Spleen (tissue), 11 donors: ENCODE data around the gene OMG. TPM values are rescaled to one million over a fixed set of nuclear protein-coding genes. Genes with fewer than 3 reads are reported as not detected.

Experiments used
- DNase-seq: peaks from one replicate; pipeline ENCODE4 v3.0.0-alpha.2; 2020
- H3K27ac ChIP-seq, 8 donors: fragments of 200-600 bp; sonication (generic) in 7 of 8; 1 replicate in 4 of 8; 2 replicates in 4 of 8; pipeline versions ENCODE4 v1.5.0 to v1.8.0; 2016 to 2021; ENCODE audit warnings: inconsistent platforms in 4 of 8, mild to moderate bottlenecking in 4 of 8, moderate library complexity in 1 of 8
- H3K27me3 ChIP-seq, 7 donors: fragments of 200-600 bp; sonication (generic) in 6 of 7; replicated peaks in 1 of 7; 1 replicate in 4 of 7; 2 replicates in 3 of 7; pipeline versions ENCODE4 v1.5.0 to v1.8.0; 2016 to 2021; ENCODE audit warnings: inconsistent platforms in 3 of 7, mild to moderate bottlenecking in 1 of 7
- H3K36me3 ChIP-seq, 6 donors: fragments of 200-600 bp; sonication (generic) in 5 of 6; 1 replicate in 4 of 6; 2 replicates in 2 of 6; pipeline versions ENCODE4 v1.5.0 to v1.8.0; 2016 to 2021; ENCODE audit warnings: inconsistent platforms in 2 of 6
- H3K4me1 ChIP-seq, 6 donors: fragments of 200-600 bp; sonication (generic) in 5 of 6; 1 replicate in 3 of 6; 2 replicates in 3 of 6; pipeline versions ENCODE4 v1.5.0 to v1.8.0; 2016 to 2021; ENCODE audit warnings: inconsistent platforms in 3 of 6
- H3K4me3 ChIP-seq, 8 donors: fragments of 200-600 bp; sonication (generic) in 7 of 8; 1 replicate in 4 of 8; 2 replicates in 4 of 8; pipeline versions ENCODE4 v1.5.0 to v1.8.0; 2016 to 2021; ENCODE audit warnings: inconsistent platforms in 4 of 8, mild to moderate bottlenecking in 4 of 8, moderate library complexity in 2 of 8
- H3K9me3 ChIP-seq, 8 donors: fragments of 200-600 bp; sonication (generic) in 7 of 8; 1 replicate in 4 of 8; 2 replicates in 4 of 8; pipeline versions ENCODE4 v1.5.0 to v1.8.0; 2016 to 2021; ENCODE audit warnings: inconsistent platforms in 4 of 8
- CTCF ChIP-seq, 11 experiments: fragments of 200-600 bp in 7 of 11; fragments of 450-650 bp in 4 of 11; sonication (generic) in 4 of 11; IDR thresholded peaks in 8 of 11; conservative IDR thresholded peaks in 3 of 11; 1 replicate in 7 of 11; 2 replicates in 4 of 11; pipeline versions ENCODE4 v1.4.0 to v1.8.0; 2016 to 2021; ENCODE audit warnings: antibody characterized with exemption in 11 of 11, inconsistent platforms in 4 of 11, mild to moderate bottlenecking in 1 of 11
- POLR2A ChIP-seq, 3 donors: fragments of 450-650 bp; IDR thresholded peaks; one replicate each; pipeline ENCODE4 v1.5.1; 2017; ENCODE audit warnings: antibody characterized with exemption in 3 of 3, mild to moderate bottlenecking in 1 of 3
- POLR2AphosphoS5 ChIP-seq, 3 donors: sonication (generic); formaldehyde crosslinking; IDR thresholded peaks; one replicate each; pipeline ENCODE4 v1.5.1; 2017; ENCODE audit warnings: antibody characterized with exemption in 3 of 3
- WGBS, 5 donors: extraction: QIAGEN DNeasy Blood & Tissue Kit in 3 of 5; methylation state at CpG; one replicate each; pipeline versions ENCODE4 v1.1.5 to v1.1.7; 2013 to 2018; 5-methylcytosine and 5-hydroxymethylcytosine counted together
- intact Hi-C: fragments of 100-400 bp; cut with DNase I; formaldehyde crosslinking; loops from one replicate; pipeline ENCODE4 v1.15.0; 2023; ENCODE audit warnings: low total_unique reads
- polyA plus RNA-seq, 3 donors: library from polyadenylated mRNA; stranded (reverse); fragments of 200-250 nt; gene quantifications; one replicate each; pipeline ENCODE4 v1.2.1, GENCODE V29; 2013
- total RNA-seq, 7 donors: library from RNA; depleted of rRNA in 3 of 7; stranded (reverse); fragments of >200 nt in 3 of 7; fragmentation: NEBNext Ultra II Directional in 4 of 7; extraction: Animal tissue kit (Norgen Biotek cat#: 25700) in 4 of 7; gene quantifications; one replicate each; pipeline versions ENCODE4 v1.1.0 to v1.2.1, GENCODE V29; 2016 to 2021
- donor health status: healthy with polysubstance abuse.
- donor health status: DM: no; HTN: no; CAD: no; lungs with moderate emphysema.
- donor health status: DM: no; HTN: no; CAD: no.
- donor health status: Bipolar disorder and iron deficiency.
- donor health status: healthy.
- donor health status: DM: no; HTN: no; CAD: no.
- donor health status: DM: yes; HTN: yes; CAD: no.

The OMG gene
- total and polyA plus RNA-seq, 10 donors = 0.41 to 14.5 (median 4.0) TPM; not detected in 1

- H3K4me3 ChIP-seq = peak overlapping the region; percentile 32 to 73 (median 44)
- intact Hi-C loops = no loop called here
- WGBS, 5 donors = 17 to 42% (median 28%) methylated on average over 3 of the region's 3 CpGs
- peaks cover 25 to 75% (median 57%) of the 10 kb centered on the region in 6 donors for H3K4me1 ChIP-seq
- H3K27ac ChIP-seq = peak overlapping the region; percentile 83 to 94 (median 90)
- H3K36me3 ChIP-seq = peaks cover 0 to 16% (median 4%) of the 10 kb centered on the region in 6 donors
- H3K9me3 ChIP-seq = no peaks in the 10 kb centered on the region
- TF ChIP-seq POLR2AphosphoS5 (IDR thresholded peaks at IDR 0.05) = no peak
- DNase-seq = no peak
- no peaks in the 10 kb centered on the region for H3K27me3 ChIP-seq
Observed at GRCh38 chr17:31311526-31311925, 14.5 kb upstream of the OMG start.

- DNase-seq = peak; percentile 71
- Histone ChIP-seq H3K27me3 (no peaks in the 10 kb centered on the region), H3K36me3 (peaks cover 0 to 23% (median 5%) of the 10 kb centered on the region in 6 donors), H3K4me3 (peak overlapping the region; percentile 32 to 73 (median 44)), H3K4me1 (peaks cover 25 to 75% (median 57%) of the 10 kb centered on the region in 6 donors), H3K9me3 (no peaks in the 10 kb centered on the region), H3K27ac (peak overlapping the region; percentile 83 to 94 (median 90))
- intact Hi-C loops = no loop called here
- 18 to 41% (median 23%) methylated on average over 7 of the region's 7 CpGs for WGBS, 5 donors
- TF ChIP-seq POLR2A (IDR thresholded peaks at IDR 0.05) (peak in 1 of 3 donors; percentile 48), CTCF (IDR thresholded peaks at IDR 0.05 in 8 of 11, conservative IDR thresholded peaks at IDR 0.05 in 3 of 11) (no peak), POLR2AphosphoS5 (IDR thresholded peaks at IDR 0.05) (peak in 2 of 3 donors; percentile 56 to 63)
Observed at GRCh38 chr17:31310886-31311285, 13.8 kb upstream of the OMG start.

- H3K4me1 ChIP-seq = peaks cover 21 to 74% (median 52%) of the 10 kb centered on the region in 6 donors
- H3K27ac ChIP-seq = peak overlapping the region; percentile 83 to 94 (median 90)
- 9 to 27% (median 11%) methylated on average over 2 of the region's 2 CpGs for WGBS, 5 donors
- intact Hi-C loops = no loop called here
- H3K36me3 ChIP-seq = peaks cover 0 to 29% (median 11%) of the 10 kb centered on the region in 6 donors
- H3K27me3 ChIP-seq = no peaks in the 10 kb centered on the region
- no peak for TF ChIP-seq POLR2A (IDR thresholded peaks at IDR 0.05)
- peak in 1 of 3 donors; percentile 50 for TF ChIP-seq POLR2AphosphoS5 (IDR thresholded peaks at IDR 0.05)
- TF ChIP-seq CTCF (IDR thresholded peaks at IDR 0.05 in 8 of 11, conservative IDR thresholded peaks at IDR 0.05 in 3 of 11) = no peak
- H3K4me3 ChIP-seq = peak overlapping the region in 7 of 8 donors; percentile 39 to 73 (median 45)
- no peaks in the 10 kb centered on the region for H3K9me3 ChIP-seq
- no peak for DNase-seq
Observed at GRCh38 chr17:31310260-31310659, 13.2 kb upstream of the OMG start.

- no peaks in the 10 kb centered on the region for H3K9me3 ChIP-seq
- H3K27ac ChIP-seq = peak overlapping the region; percentile 83 to 94 (median 90)
- intact Hi-C loops = loop anchor here (10.0 kb wide), 1 partner anchor 65 kb away; no protein-coding TSS in a partner anchor
- peaks cover 0 to 36% (median 18%) of the 10 kb centered on the region in 6 donors for H3K36me3 ChIP-seq
- no peak for DNase-seq
- TF ChIP-seq POLR2A (IDR thresholded peaks at IDR 0.05) (peak in 1 of 3 donors; percentile 41), POLR2AphosphoS5 (IDR thresholded peaks at IDR 0.05) (no peak)
- H3K27me3 ChIP-seq = no peaks in the 10 kb centered on the region
- H3K4me3 ChIP-seq = peak overlapping the region in 7 of 8 donors; percentile 18 to 73 (median 45)
- peaks cover 17 to 74% (median 45%) of the 10 kb centered on the region in 6 donors for H3K4me1 ChIP-seq
- WGBS, 5 donors = 18 to 36% (median 28%) methylated on average over 2 of the region's 2 CpGs
Observed at GRCh38 chr17:31309556-31309955, 12.5 kb upstream of the OMG start.
